IMR-90 (cell line): ENCODE data around the gene TPP2. TPM values are rescaled to one million over a fixed set of nuclear protein-coding genes. Genes with fewer than 3 reads are reported as not detected.
A peak's percentile ranks its signal among the peaks of the same experiment; 100 is the strongest.

Source experiments
- ATAC-seq: fragments of 200-7000 bp; cut with Tn5 transposase; 2 replicates; pipeline ENCODE4 v1.9.1; 2020; ENCODE audit warnings: low read depth, mild to moderate bottlenecking, moderate library complexity
- BruUV-seq: library from RNA; stranded (reverse); fragments of 400-500 nt; replicated peaks from 2 replicates; lab custom pipeline; 2021; lab: Mats Ljungman, UMichigan
- CTCF ChIA-PET: fragments of 300-600 bp; formaldehyde crosslinking; extraction: SDS; loops from one replicate; lab custom pipeline; 2021; ENCODE audit warnings: antibody characterized with exemption; lab: Yijun Ruan, JAX
- POLR2A ChIA-PET: fragments of 300-600 bp; sonication (Branson Sonifier 250); formaldehyde crosslinking; loops from one replicate; lab custom pipeline; 2022; ENCODE audit warnings: antibody characterized with exemption; ENCODE audit not compliant: unreplicated experiment; lab: Charles Lee
- DNase-seq: peaks from one replicate; pipeline ENCODE4 v3.0.0; 2013
- H2AFZ ChIP-seq: replicated peaks from 2 replicates; pipeline ENCODE3; 2013; ENCODE audit warnings: low read length, mild to moderate bottlenecking; ENCODE audit not compliant: poor library complexity
- H2AK5ac ChIP-seq: 2 replicates; pipeline ENCODE4 v1.6.1; 2013; ENCODE audit warnings: low read depth, low read length, inconsistent platforms
- H2AK9ac ChIP-seq: replicated peaks from 2 replicates; pipeline ENCODE3; 2013; ENCODE audit warnings: mild to moderate bottlenecking, low read depth, low read length, moderate library complexity; ENCODE audit not compliant: poor library complexity
- H2BK120ac ChIP-seq: 2 replicates; pipeline ENCODE4 v1.6.1; 2013; ENCODE audit warnings: low read depth, low read length, inconsistent platforms
- H2BK15ac ChIP-seq: 3 replicates; pipeline ENCODE4 v1.6.1; 2013; ENCODE audit warnings: low read depth, low read length, inconsistent platforms
- H2BK20ac ChIP-seq: 2 replicates; pipeline ENCODE4 v1.6.1; 2013; ENCODE audit warnings: low read depth, mild to moderate bottlenecking, inconsistent platforms, low read length, moderate library complexity
- H2BK5ac ChIP-seq: 2 replicates; pipeline ENCODE4 v1.6.1; 2013; ENCODE audit warnings: mild to moderate bottlenecking, low read depth, low read length, inconsistent platforms; ENCODE audit not compliant: poor library complexity, severe bottlenecking
- H3K14ac ChIP-seq: replicated peaks from 2 replicates; pipeline ENCODE4 v1.6.1; 2013; ENCODE audit warnings: low read depth, low read length, inconsistent platforms
- H3K18ac ChIP-seq: 2 replicates; pipeline ENCODE4 v1.6.1; 2013; ENCODE audit warnings: low read depth, low read length, control low read depth
- H3K23ac ChIP-seq: 2 replicates; pipeline ENCODE4 v1.6.1; 2013; ENCODE audit warnings: low read depth, low read length, inconsistent platforms
- H3K27ac ChIP-seq: 2 replicates; pipeline ENCODE4 v1.5.1; 2013; ENCODE audit warnings: mild to moderate bottlenecking, control low read depth, low read length; ENCODE audit not compliant: insufficient read depth
- H3K27me3 ChIP-seq: 2 replicates; pipeline ENCODE4 v1.6.1; 2013; ENCODE audit warnings: low read length; ENCODE audit not compliant: control insufficient read depth, insufficient read depth
- H3K36me3 ChIP-seq: 2 replicates; pipeline ENCODE4 v1.6.1; 2013; ENCODE audit warnings: low read length, mixed read lengths; ENCODE audit not compliant: control insufficient read depth, insufficient read depth
- H3K4ac ChIP-seq: 2 replicates; pipeline ENCODE4 v1.6.1; 2013; ENCODE audit warnings: low read depth, low read length, inconsistent platforms
- H3K4me1 ChIP-seq: 2 replicates; pipeline ENCODE4 v1.6.1; 2013; ENCODE audit warnings: low read length, mixed read lengths; ENCODE audit not compliant: control insufficient read depth, insufficient read depth
- H3K4me2 ChIP-seq: 2 replicates; pipeline ENCODE4 v1.6.1; 2013; ENCODE audit warnings: low read depth, mild to moderate bottlenecking, control low read depth, low read length, moderate library complexity
- H3K4me3 ChIP-seq: 2 replicates; pipeline ENCODE4 v1.5.1; 2013; ENCODE audit warnings: low read depth, mild to moderate bottlenecking, control low read depth, low read length, moderate library complexity; ENCODE audit not compliant: insufficient read depth
- H3K56ac ChIP-seq: 2 replicates; pipeline ENCODE4 v1.6.1; 2013; ENCODE audit warnings: low read length, inconsistent platforms; ENCODE audit not compliant: insufficient read depth; ENCODE audit errors: extremely low read depth
- H3K79me1 ChIP-seq, 2 experiments: 2 replicates each; pipeline ENCODE4 v1.6.1; 2013; ENCODE audit warnings: low read length in 2 of 2, inconsistent platforms in 1 of 2, low read depth in 1 of 2
- H3K9ac ChIP-seq: 2 replicates; pipeline ENCODE4 v1.6.1; 2013; ENCODE audit warnings: low read depth, low read length, control low read depth
- H3K9me1 ChIP-seq: 2 replicates; pipeline ENCODE4 v1.6.1; 2013; ENCODE audit warnings: low read length, inconsistent platforms; ENCODE audit not compliant: insufficient read depth
- H3K9me3 ChIP-seq: 2 replicates; pipeline ENCODE4 v1.6.1; 2013; ENCODE audit warnings: low read length; ENCODE audit not compliant: control insufficient read depth, insufficient read depth
- H4K20me1 ChIP-seq: 2 replicates; pipeline ENCODE4 v1.6.1; 2013; ENCODE audit warnings: low read length, inconsistent platforms; ENCODE audit not compliant: insufficient read depth
- H4K5ac ChIP-seq: 2 replicates; pipeline ENCODE4 v1.6.1; 2013; ENCODE audit warnings: mild to moderate bottlenecking, low read depth, low read length, control low read depth
- H4K8ac ChIP-seq, 2 experiments: 2 replicates each; pipeline ENCODE4 v1.6.1; 2013; ENCODE audit warnings: low read depth in 2 of 2, low read length in 2 of 2, control low read depth in 1 of 2, inconsistent platforms in 1 of 2
- H4K91ac ChIP-seq: 2 replicates; pipeline ENCODE4 v1.6.1; 2013; ENCODE audit warnings: low read depth, low read length, inconsistent platforms; ENCODE audit not compliant: insufficient read depth
- CEBPB ChIP-seq: IDR thresholded peaks from 2 replicates; pipeline ENCODE4 v1.6.1; 2012; ENCODE audit warnings: low read depth, low read length, improper control_type of control experiment
- NFE2L2 ChIP-seq: fragments of 150-350 bp; IDR thresholded peaks from 2 replicates; pipeline ENCODE4 v1.6.1; 2016; ENCODE audit warnings: low read depth, mild to moderate bottlenecking, low read length
- WGBS, 2 experiments: methylation state at CpG; one replicate each; pipeline versions ENCODE4 v1.1.5 to v1.1.7; 2013; ENCODE audit warnings: missing lambda C conversion rate in 2 of 2; ENCODE audit not compliant: insufficient read length in 1 of 2; ENCODE audit errors: extremely low coverage in 2 of 2; 5-methylcytosine and 5-hydroxymethylcytosine counted together
- dilution Hi-C: fragments of 300-500 bp; cut with HindIII; formaldehyde crosslinking; loops from one replicate; pipeline ENCODE4 v1.14.3; 2018; ENCODE audit warnings: low sequenced_read_pairs; ENCODE audit not compliant: unreplicated experiment
- in situ Hi-C: fragments of 300-500 bp; cut with MboI; formaldehyde crosslinking; loops from 3 replicates; pipeline ENCODE4 v1.14.3; 2019; ENCODE audit warnings: low sequenced_read_pairs, inconsistent platforms, mixed read lengths
- intact Hi-C: fragments of 100-400 bp; cut with micrococcal nuclease; formaldehyde crosslinking; loops from 2 replicates; pipeline ENCODE4 v1.10.0; 2022
- polyA plus RNA-seq, 3 experiments: library from polyadenylated mRNA; depleted of rRNA; stranded (reverse); fragments of >200 nt; gene quantifications; 2 replicates each; pipeline ENCODE4 v1.2.3, GENCODE V29; 2012; ENCODE audit warnings: low replicate concordance in 1 of 3
- total RNA-seq: library from RNA; depleted of rRNA; stranded (reverse); fragments of >200 nt; gene quantifications from 2 replicates; pipeline ENCODE4 v1.2.3, GENCODE V29; 2012
- TF ChIP-seq, protein P1 (sequence below): fragments of 150-350 bp; IDR thresholded peaks from 2 replicates; pipeline ENCODE4 v1.6.1; 2016; ENCODE audit warnings: low read depth, mild to moderate bottlenecking, low read length, moderate library complexity, borderline replicate concordance

TPP2 gene
- total and polyA plus RNA-seq, 2 of the 4 experiments (the other 2 are of a cell fraction) = 27.6 to 52.9 TPM

GRCh38 chr13:102670130-102670529 is 73.3 kb downstream of the TPP2 start:
- no peak overlapping the region for H2AK9ac ChIP-seq
- POLR2A ChIA-PET = no interaction called here
- no peak overlapping the region for H3K14ac ChIP-seq
- dilution Hi-C loops (no loop called here), intact Hi-C loops (no loop called here), in situ Hi-C loops (no loop called here)
- H3K9me3 ChIP-seq = 0 out of 2 replicates have a peak, but pooled peaks cover 2% of the 10 kb centered on the region
- no peak overlapping the region for H2BK5ac ChIP-seq
- H3K27ac ChIP-seq = no peak overlapping the region
- no peak overlapping the region for H4K91ac ChIP-seq
- BruUV-seq = no TSS peak
- H3K9me1 ChIP-seq = no peaks in the 10 kb centered on the region
- no peak overlapping the region for H2AK5ac ChIP-seq
- H2BK120ac ChIP-seq = no peak overlapping the region
- DNase-seq (no peak), ATAC-seq (no peak)
- H3K4me1 ChIP-seq = no peaks in the 10 kb centered on the region
- no peak overlapping the region for H4K8ac ChIP-seq
- H2BK15ac ChIP-seq = no peak overlapping the region
- H3K4me3 ChIP-seq = no peak overlapping the region
- whole genome bisulfite sequencing, 2 experiments = 57% methylated on average over 1 of the region's 5 CpGs; no CpG with 5 or more reads in 1 of the 2 experiments
- H2AFZ ChIP-seq = no peak overlapping the region
- no peak overlapping the region for H3K56ac ChIP-seq
- H3K27me3 ChIP-seq = no peaks in the 10 kb centered on the region
- H3K9ac ChIP-seq = no peak overlapping the region
- CTCF ChIA-PET = no interaction called here
- no peak overlapping the region for H3K4me2 ChIP-seq
- no peak overlapping the region for H4K5ac ChIP-seq
- H3K4ac ChIP-seq = no peak overlapping the region
- no peaks in the 10 kb centered on the region for H4K20me1 ChIP-seq
- no peak for TF ChIP-seq NFE2L2
- peak; percentile 31; the same call in 1 of the 2 replicates for TF ChIP-seq CEBPB
- TF ChIP-seq, protein P1, sequence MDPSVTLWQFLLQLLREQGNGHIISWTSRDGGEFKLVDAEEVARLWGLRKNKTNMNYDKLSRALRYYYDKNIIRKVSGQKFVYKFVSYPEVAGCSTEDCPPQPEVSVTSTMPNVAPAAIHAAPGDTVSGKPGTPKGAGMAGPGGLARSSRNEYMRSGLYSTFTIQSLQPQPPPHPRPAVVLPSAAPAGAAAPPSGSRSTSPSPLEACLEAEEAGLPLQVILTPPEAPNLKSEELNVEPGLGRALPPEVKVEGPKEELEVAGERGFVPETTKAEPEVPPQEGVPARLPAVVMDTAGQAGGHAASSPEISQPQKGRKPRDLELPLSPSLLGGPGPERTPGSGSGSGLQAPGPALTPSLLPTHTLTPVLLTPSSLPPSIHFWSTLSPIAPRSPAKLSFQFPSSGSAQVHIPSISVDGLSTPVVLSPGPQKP = no peak
- no peaks in the 10 kb centered on the region for H3K79me1 ChIP-seq
- no peak overlapping the region for H3K23ac ChIP-seq
- H3K36me3 ChIP-seq = peaks cover 35% of the 10 kb centered on the region
- H3K18ac ChIP-seq = no peak overlapping the region
- no peak overlapping the region for H2BK20ac ChIP-seq
